Measurements from ENCODE around the gene TNKS2. TPM values are rescaled to one million over a fixed set of nuclear protein-coding genes. Genes with fewer than 3 reads are reported as not detected.

TNKS2 gene
- total RNA-seq, 1 donor from 2014 or later, result 53.7 TPM

GRCh38 chr10:91816981-91817380 is 18.8 kb downstream of the TNKS2 start:
- Mint-ChIP-seq H3K4me1 (no peaks in the 10 kb centered on the region), H3K4me3 (no peak overlapping the region), H3K27me3 (ENCODE audit: low read depth) (no peaks in the 10 kb centered on the region), H3K27ac (no peak overlapping the region), H3K9me3 (no peaks in the 10 kb centered on the region), H3K36me3 (peaks cover 35% of the 10 kb centered on the region)
- no peak for TF ChIP-seq CTCF (IDR thresholded peaks at IDR 0.05; ENCODE audit: unreplicated experiment)
- DNase-seq (ENCODE audit: low spot score in 2 of 2, unreplicated experiment in 2 of 2), result no peak

- TF ChIP-seq CTCF (IDR thresholded peaks at IDR 0.05; ENCODE audit: unreplicated experiment), result no peak
- no peak overlapping the region for H3K27ac Mint-ChIP-seq
- no peak for DNase-seq (ENCODE audit: low spot score in 2 of 2, unreplicated experiment in 2 of 2)
- peaks cover 33% of the 10 kb centered on the region for H3K36me3 Mint-ChIP-seq
- H3K4me3 Mint-ChIP-seq, result no peak overlapping the region
- H3K4me1 Mint-ChIP-seq, result no peaks in the 10 kb centered on the region
- H3K27me3 Mint-ChIP-seq (ENCODE audit: low read depth), result no peaks in the 10 kb centered on the region
- H3K9me3 Mint-ChIP-seq, result no peaks in the 10 kb centered on the region
Observed at GRCh38 chr10:91820144-91820543, 21.9 kb downstream of the TNKS2 start.

- Mint-ChIP-seq H3K27me3 (ENCODE audit: low read depth) (no peaks in the 10 kb centered on the region), H3K4me3 (no peak overlapping the region), H3K4me1 (no peaks in the 10 kb centered on the region), H3K27ac (no peak overlapping the region), H3K9me3 (no peaks in the 10 kb centered on the region), H3K36me3 (peaks cover 40% of the 10 kb centered on the region)
- no peak for TF ChIP-seq CTCF (IDR thresholded peaks at IDR 0.05; ENCODE audit: unreplicated experiment)
- DNase-seq (ENCODE audit: low spot score in 2 of 2, unreplicated experiment in 2 of 2), result no peak
Observed at GRCh38 chr10:91824076-91824475, 25.9 kb downstream of the TNKS2 start.

GRCh38 chr10:91829268-91829667 is 31.0 kb downstream of the TNKS2 start:
- H3K4me1 Mint-ChIP-seq, result no peaks in the 10 kb centered on the region
- H3K27me3 Mint-ChIP-seq (ENCODE audit: low read depth), result no peaks in the 10 kb centered on the region
- TF ChIP-seq CTCF (IDR thresholded peaks at IDR 0.05; ENCODE audit: unreplicated experiment), result no peak
- DNase-seq (ENCODE audit: low spot score in 2 of 2, unreplicated experiment in 2 of 2), result no peak
- H3K4me3 Mint-ChIP-seq, result no peak overlapping the region
- H3K9me3 Mint-ChIP-seq, result no peaks in the 10 kb centered on the region
- peaks cover 39% of the 10 kb centered on the region for H3K36me3 Mint-ChIP-seq
- no peak overlapping the region for H3K27ac Mint-ChIP-seq

GRCh38 chr10:91838199-91838598 is 40.0 kb downstream of the TNKS2 start:
- H3K27me3 Mint-ChIP-seq (ENCODE audit: low read depth), result no peaks in the 10 kb centered on the region
- no peaks in the 10 kb centered on the region for H3K4me1 Mint-ChIP-seq
- TF ChIP-seq CTCF (IDR thresholded peaks at IDR 0.05; ENCODE audit: unreplicated experiment), result no peak
- H3K36me3 Mint-ChIP-seq, result peaks cover 43% of the 10 kb centered on the region
- no peak overlapping the region for H3K27ac Mint-ChIP-seq
- no peak overlapping the region for H3K4me3 Mint-ChIP-seq
- no peaks in the 10 kb centered on the region for H3K9me3 Mint-ChIP-seq
- DNase-seq (ENCODE audit: low spot score in 2 of 2, unreplicated experiment in 2 of 2), result no peak

GRCh38 chr10:91843083-91843482 is 44.9 kb downstream of the TNKS2 start:
- DNase-seq (ENCODE audit: low spot score in 2 of 2, unreplicated experiment in 2 of 2), result no peak
- TF ChIP-seq CTCF (IDR thresholded peaks at IDR 0.05; ENCODE audit: unreplicated experiment), result no peak
- H3K27ac Mint-ChIP-seq, result no peak overlapping the region
- no peaks in the 10 kb centered on the region for H3K9me3 Mint-ChIP-seq
- H3K4me1 Mint-ChIP-seq, result no peaks in the 10 kb centered on the region
- H3K4me3 Mint-ChIP-seq, result no peak overlapping the region
- peaks cover 42% of the 10 kb centered on the region for H3K36me3 Mint-ChIP-seq
- no peaks in the 10 kb centered on the region for H3K27me3 Mint-ChIP-seq (ENCODE audit: low read depth)

Data from mesothelial cell of epicardium (in vitro differentiated cells).